Liver (tissue), 9 donors: ENCODE results near the gene KRTAP10-3. TPM values are rescaled to one million over a fixed set of nuclear protein-coding genes. Genes with fewer than 3 reads are reported as not detected.
"Not testable (repeated sequence)": the region's sequence is repeated elsewhere in the genome, so short reads cannot be mapped to it uniquely, and the experiment has no call there.

Experiments
- DNase-seq: peaks from one replicate; pipeline ENCODE4 v3.0.0-alpha.2; 2017; ENCODE audit warnings: low spot score
- H3K27ac ChIP-seq, 2 donors: one replicate each; pipeline ENCODE4 v1.7.0; 2013; ENCODE audit warnings: inconsistent platforms in 2 of 2, low read length in 2 of 2, control low read depth in 1 of 2, low read depth in 1 of 2, mild to moderate bottlenecking in 1 of 2
- H3K27me3 ChIP-seq, 4 donors: one replicate each; pipeline versions ENCODE4 v1.6.1 to v1.7.0; 2013; ENCODE audit warnings: low read length in 3 of 4, inconsistent platforms in 1 of 4, mild to moderate bottlenecking in 1 of 4, moderate library complexity in 1 of 4; ENCODE audit not compliant: control insufficient read depth in 4 of 4, insufficient read depth in 4 of 4
- H3K36me3 ChIP-seq, 4 donors: one replicate each; pipeline versions ENCODE4 v1.6.1 to v1.7.0; 2013; ENCODE audit warnings: low read length in 3 of 4, mild to moderate bottlenecking in 3 of 4, low read depth in 1 of 4, moderate library complexity in 1 of 4; ENCODE audit not compliant: control insufficient read depth in 4 of 4, insufficient read depth in 3 of 4
- H3K4me1 ChIP-seq, 4 donors: one replicate each; pipeline versions ENCODE4 v1.6.1 to v1.7.0; 2013; ENCODE audit warnings: low read length in 3 of 4, mild to moderate bottlenecking in 3 of 4, moderate library complexity in 1 of 4; ENCODE audit not compliant: control insufficient read depth in 4 of 4, insufficient read depth in 4 of 4
- H3K4me3 ChIP-seq, 3 donors: one replicate each; pipeline versions ENCODE4 v1.6.1 to v1.7.0; 2013; ENCODE audit warnings: low read length in 3 of 3, control low read depth in 1 of 3, low read depth in 1 of 3, mild to moderate bottlenecking in 1 of 3
- H3K9ac ChIP-seq, 2 donors: one replicate each; pipeline ENCODE4 v1.7.0; 2013; ENCODE audit warnings: low read length in 2 of 2, mild to moderate bottlenecking in 2 of 2, moderate library complexity in 2 of 2, control low read depth in 1 of 2, low read depth in 1 of 2
- H3K9me3 ChIP-seq, 4 donors: one replicate each; pipeline versions ENCODE4 v1.6.1 to v1.7.0; 2013; ENCODE audit warnings: low read length in 3 of 4; ENCODE audit not compliant: control insufficient read depth in 4 of 4
- EGR1 ChIP-seq, 2 donors: IDR thresholded peaks; 2 replicates each; pipeline ENCODE4 v1.6.1; 2016 to 2018; ENCODE audit warnings: antibody characterized with exemption in 2 of 2, low read depth in 2 of 2
- FOXA1 ChIP-seq: IDR thresholded peaks from 2 replicates; pipeline ENCODE4 v1.6.1; 2016; ENCODE audit warnings: antibody characterized with exemption
- GABPA ChIP-seq, 2 donors: IDR thresholded peaks in 1 of 2; conservative IDR thresholded peaks in 1 of 2; 2 replicates each; pipeline ENCODE4 v1.6.1; 2016; ENCODE audit warnings: antibody characterized with exemption in 2 of 2, mild to moderate bottlenecking in 1 of 2, moderate library complexity in 1 of 2
- HNF4A ChIP-seq, 2 donors: conservative IDR thresholded peaks; 2 replicates each; pipeline ENCODE4 v1.6.1; 2016; ENCODE audit warnings: antibody characterized with exemption in 2 of 2, mild to moderate bottlenecking in 2 of 2
- HNF4G ChIP-seq: IDR thresholded peaks from 2 replicates; pipeline ENCODE4 v1.6.1; 2016; ENCODE audit warnings: antibody characterized with exemption
- JUND ChIP-seq, 2 donors: IDR thresholded peaks; 2 replicates each; pipeline ENCODE4 v1.6.1; 2016; ENCODE audit warnings: antibody characterized with exemption in 2 of 2
- MAX ChIP-seq: IDR thresholded peaks from 2 replicates; pipeline ENCODE4 v1.6.1; 2016; ENCODE audit warnings: antibody characterized with exemption
- NR2F2 ChIP-seq: IDR thresholded peaks from 2 replicates; pipeline ENCODE4 v1.6.1; 2016; ENCODE audit warnings: antibody characterized with exemption
- REST ChIP-seq: IDR thresholded peaks from 2 replicates; pipeline ENCODE4 v1.6.1; 2016; ENCODE audit warnings: antibody characterized with exemption, mild to moderate bottlenecking
- RXRA ChIP-seq, 2 donors: IDR thresholded peaks; 2 replicates each; pipeline ENCODE4 v1.6.1; 2017 to 2018; ENCODE audit warnings: antibody characterized with exemption in 2 of 2, mild to moderate bottlenecking in 1 of 2
- SP1 ChIP-seq: IDR thresholded peaks from 2 replicates; pipeline ENCODE4 v1.6.1; 2018; ENCODE audit warnings: antibody characterized with exemption, mild to moderate bottlenecking
- WGBS: extraction: QIAGEN DNeasy Blood & Tissue Kit; methylation state at CpG from one replicate; pipeline ENCODE4 v1.1.7; 2013; 5-methylcytosine and 5-hydroxymethylcytosine counted together
- polyA plus RNA-seq, 2 donors: library from polyadenylated mRNA; stranded (reverse) in 1 of 2; unstranded in 1 of 2; fragments of 200-250 nt in 1 of 2; fragments of >200 nt in 1 of 2; fragmentation: Nextera tagmentation in 1 of 2; extraction: Ambion mirVana in 1 of 2; gene quantifications; one replicate each; pipeline versions ENCODE4 v1.2.1 to v1.2.3, GENCODE V29; 2013 to 2015
- total RNA-seq, 2 donors: library from RNA; depleted of rRNA; stranded (reverse); fragments of >200 nt; gene quantifications; one replicate each; pipeline ENCODE4 v1.2.3, GENCODE V29; 2014
- donor health status: healthy.
- donor health status: healthy.
- donor health status: healthy.
- donor health status: healthy.
- donor health status: healthy.

Gene KRTAP10-3
- total and polyA plus RNA-seq, 4 donors: not detected

GRCh38 chr21:44575307-44576024 lies 16.9 kb upstream of the KRTAP10-3 start:
- DNase-seq: peak; percentile 27
- no peak overlapping the region for H3K27ac ChIP-seq
- no peaks in the 10 kb centered on the region for H3K27me3 ChIP-seq
- H3K9me3 ChIP-seq: peaks cover 0 to 7% (median 1%) of the 10 kb centered on the region in 4 donors
- no peak overlapping the region for H3K9ac ChIP-seq
- WGBS: 91% methylated on average over 20 of the region's 20 CpGs
- H3K36me3 ChIP-seq: no peaks in the 10 kb centered on the region
- peaks cover 0 to 12% (median 3%) of the 10 kb centered on the region in 4 donors for H3K4me1 ChIP-seq
- TF ChIP-seq JUND (IDR thresholded peaks at IDR 0.05) (no peak), MAX (no peak), FOXA1 (no peak), SP1 (no peak), HNF4A (conservative IDR thresholded peaks at IDR 0.05) (no peak), GABPA (IDR thresholded peaks at IDR 0.05 in 1 of 2, conservative IDR thresholded peaks at IDR 0.05 in 1 of 2) (no peak), RXRA (IDR thresholded peaks at IDR 0.05) (no peak), HNF4G (no peak)
- H3K4me3 ChIP-seq: no peak overlapping the region

DNA sequence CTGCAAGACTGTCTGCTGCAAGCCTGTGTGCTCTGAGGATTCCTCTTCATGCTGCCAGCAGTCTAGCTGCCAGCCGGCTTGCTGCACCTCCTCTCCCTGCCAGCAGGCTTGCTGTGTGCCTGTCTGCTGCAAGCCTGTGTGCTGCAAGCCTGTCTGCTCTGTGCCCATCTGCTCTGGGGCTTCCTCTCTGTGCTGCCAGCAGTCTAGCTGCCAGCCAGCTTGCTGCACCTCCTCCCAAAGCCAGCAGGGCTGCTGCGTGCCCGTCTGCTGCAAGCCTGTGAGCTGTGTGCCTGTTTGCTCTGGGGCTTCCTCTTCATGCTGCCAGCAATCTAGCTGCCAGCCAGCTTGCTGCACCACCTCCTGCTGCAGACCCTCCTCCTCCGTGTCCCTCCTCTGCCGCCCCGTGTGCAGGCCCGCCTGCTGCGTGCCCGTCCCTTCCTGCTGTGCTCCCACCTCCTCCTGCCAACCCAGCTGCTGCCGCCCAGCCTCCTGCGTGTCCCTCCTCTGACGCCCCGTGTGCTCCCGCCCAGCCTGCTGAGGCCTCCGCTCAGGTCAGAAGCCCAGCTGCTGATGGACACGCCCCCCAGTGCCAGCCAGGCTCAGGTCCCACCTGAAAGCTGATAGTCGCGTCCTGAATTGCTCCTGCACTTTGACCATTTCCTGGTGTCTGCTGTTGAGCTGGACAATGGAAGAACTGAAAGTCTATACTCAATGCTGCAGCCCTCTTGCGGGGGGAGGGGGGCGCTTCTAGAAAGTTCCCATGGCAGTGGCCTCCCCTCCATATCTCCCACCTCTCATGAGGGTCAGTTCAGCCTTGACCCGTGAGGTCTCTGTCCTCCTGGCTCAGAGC lies 16.1 kb upstream of the KRTAP10-3 start:
- Histone ChIP-seq H3K27me3 (no peaks in the 10 kb centered on the region), H3K9ac (no peak overlapping the region), H3K27ac (no peak overlapping the region), H3K9me3 (peaks cover 0 to 7% (median 1%) of the 10 kb centered on the region in 4 donors), H3K4me3 (no peak overlapping the region), H3K36me3 (no peaks in the 10 kb centered on the region), H3K4me1 (peaks cover 0 to 7% (median 3%) of the 10 kb centered on the region in 4 donors)
- peak; percentile 35 for DNase-seq
- WGBS: 24% methylated on average over 21 of the region's 21 CpGs
- TF ChIP-seq SP1: peak; percentile 25
- TF ChIP-seq RXRA (IDR thresholded peaks at IDR 0.05): peak; percentile 29 to 55
- TF ChIP-seq JUND (IDR thresholded peaks at IDR 0.05): no peak
- TF ChIP-seq GABPA (IDR thresholded peaks at IDR 0.05 in 1 of 2, conservative IDR thresholded peaks at IDR 0.05 in 1 of 2): no peak
- TF ChIP-seq EGR1 (IDR thresholded peaks at IDR 0.05; ENCODE audit: low read depth in 2 of 2): no peak
- TF ChIP-seq REST: no peak
- peak in 1 of 2 donors; percentile 63 for TF ChIP-seq HNF4A (conservative IDR thresholded peaks at IDR 0.05)
- no peak for TF ChIP-seq NR2F2
- no peak for TF ChIP-seq FOXA1

GRCh38 chr21:44573630-44574456 lies 15.2 kb upstream of the KRTAP10-3 start, which contains the start of gene KRTAP10-4:
TSS of gene KRTAP10-4 (plus strand) at chr21:44573729. CDS start at chr21:44573759, 30 bp downstream.
- 61% methylated on average over 22 of the region's 25 CpGs for WGBS
- DNase-seq, H3K27ac ChIP-seq, H3K4me1 ChIP-seq, H3K27me3 ChIP-seq, H3K36me3 ChIP-seq, H3K4me3 ChIP-seq, H3K9me3 ChIP-seq, H3K9ac ChIP-seq: not testable (repeated sequence)
